Measurements from ENCODE around the gene CACNA2D3.

- TF ChIP-seq ZNF384 (IDR thresholded peaks at IDR 0.05) (no peak), SP1 (IDR thresholded peaks at IDR 0.05) (no peak), FOXM1 (IDR thresholded peaks at IDR 0.05; ENCODE audit: borderline replicate concordance) (no peak), SUZ12 (IDR thresholded peaks at IDR 0.05) (no peak)
Observed at GRCh38 chr3:54570008-54570407, 447.7 kb downstream of the CACNA2D3 start.

Data from HEK293T (cell line).